B cell (primary cell): Measurements from ENCODE around the gene DLX3. TPM values are rescaled to one million over a fixed set of nuclear protein-coding genes. Genes with fewer than 3 reads are reported as not detected.

Experiments used
- ATAC-seq: fragments of 200-7000 bp; cut with Tn5 transposase; one replicate; pipeline ENCODE4 v1.10.0; 2021; ENCODE audit warnings: low read depth, mild to moderate bottlenecking, moderate number of reproducible peaks, moderate library complexity
- CTCF ChIA-PET: fragments of 350-600 bp; sonication (Branson Sonifier 250); formaldehyde crosslinking; loops from one replicate; lab custom pipeline; 2021; ENCODE audit warnings: antibody characterized with exemption, inconsistent platforms; lab: Charles Lee
- POLR2A ChIA-PET: fragments of 350-600 bp; sonication (Branson Sonifier 250); formaldehyde crosslinking; loops from one replicate; lab custom pipeline; 2021; ENCODE audit warnings: antibody characterized with exemption; lab: Charles Lee
- DNase-seq: peaks from one replicate; pipeline ENCODE4 v3.0.0; 2013
- H2AFZ ChIP-seq: 2 replicates; pipeline ENCODE4 v1.6.1; 2012; ENCODE audit warnings: mild to moderate bottlenecking, low read depth, low read length; ENCODE audit not compliant: insufficient read depth, poor library complexity, severe bottlenecking
- H3K27ac ChIP-seq, 2 donors: 1 replicate in 1 of 2; 2 replicates in 1 of 2; pipeline ENCODE4 v1.5.1; 2012 to 2013; ENCODE audit warnings: low read length in 2 of 2, mild to moderate bottlenecking in 2 of 2, moderate library complexity in 1 of 2
- H3K27me3 ChIP-seq, 4 experiments: fragments of 200-600 bp in 1 of 4; sonication (generic) in 1 of 4; replicated peaks in 1 of 4; 1 replicate in 2 of 4; 2 replicates in 2 of 4; pipeline versions ENCODE4 v1.6.1 to v1.7.0; 2013 to 2016; ENCODE audit warnings: low read length in 3 of 4, mild to moderate bottlenecking in 2 of 4, mixed read lengths in 1 of 4, moderate library complexity in 1 of 4; ENCODE audit not compliant: insufficient read depth in 4 of 4, control insufficient read depth in 3 of 4; ENCODE audit errors: control extremely low read depth in 1 of 4
- H3K36me3 ChIP-seq, 2 experiments: replicated peaks in 1 of 2; 1 replicate in 1 of 2; 2 replicates in 1 of 2; pipeline versions ENCODE4 v1.6.1 to v1.7.1; 2013; ENCODE audit warnings: low read length in 1 of 2; ENCODE audit not compliant: insufficient read depth in 2 of 2, control insufficient read depth in 1 of 2; ENCODE audit errors: control extremely low read depth in 1 of 2, extremely low read depth in 1 of 2
- H3K4me1 ChIP-seq, 2 donors: fragments of 200-600 bp in 1 of 2; sonication (generic) in 1 of 2; 1 replicate in 1 of 2; 2 replicates in 1 of 2; pipeline versions ENCODE4 v1.5.1 to v1.6.1; 2013 to 2017; ENCODE audit warnings: low read length in 2 of 2; ENCODE audit not compliant: control insufficient read depth in 2 of 2, insufficient read depth in 2 of 2
- H3K4me2 ChIP-seq: replicated peaks from 2 replicates; pipeline ENCODE3; 2012; ENCODE audit warnings: mild to moderate bottlenecking, low read depth, low read length; ENCODE audit not compliant: poor library complexity, severe bottlenecking
- H3K4me3 ChIP-seq, 5 experiments: fragments of 200-600 bp in 1 of 5; sonication (generic) in 1 of 5; 1 replicate in 3 of 5; 2 replicates in 2 of 5; pipeline versions ENCODE4 v1.5.1 to v1.7.0; 2011 to 2016; ENCODE audit warnings: low read length in 4 of 5, mild to moderate bottlenecking in 4 of 5, low read depth in 2 of 5, control low read depth in 1 of 5, moderate library complexity in 1 of 5; ENCODE audit not compliant: insufficient read depth in 1 of 5; ENCODE audit errors: control extremely low read depth in 1 of 5, extremely low read depth in 1 of 5
- H3K79me2 ChIP-seq: fragments of 200-600 bp; sonication (generic); one replicate; pipeline ENCODE4 v1.6.0; 2016; ENCODE audit warnings: low read length; ENCODE audit not compliant: control insufficient read depth, insufficient read depth
- H3K9ac ChIP-seq: fragments of 200-600 bp; sonication (generic); 2 replicates; pipeline ENCODE4 v1.6.1; 2017; ENCODE audit warnings: mild to moderate bottlenecking, low read length, moderate library complexity
- H3K9me3 ChIP-seq, 3 donors: one replicate each; pipeline versions ENCODE4 v1.6.1 to v1.7.1; 2013; ENCODE audit warnings: low read length in 2 of 3; ENCODE audit not compliant: control insufficient read depth in 2 of 3, insufficient read depth in 1 of 3; ENCODE audit errors: control extremely low read depth in 1 of 3
- H4K20me1 ChIP-seq: 2 replicates; pipeline ENCODE4 v1.6.0; 2012; ENCODE audit warnings: mild to moderate bottlenecking, low read length; ENCODE audit not compliant: insufficient read depth, control insufficient read depth, poor library complexity, severe bottlenecking
- H3K27ac Mint-ChIP-seq: one replicate; pipeline ENCODE4 v1.8.0; 2021; ENCODE audit warnings: mixed read lengths
- H3K27me3 Mint-ChIP-seq: one replicate; pipeline ENCODE4 v1.8.0; 2021; ENCODE audit warnings: mixed read lengths
- H3K4me1 Mint-ChIP-seq: one replicate; pipeline ENCODE4 v1.8.0; 2021; ENCODE audit warnings: mixed read lengths
- H3K4me3 Mint-ChIP-seq: one replicate; pipeline ENCODE4 v1.8.0; 2021; ENCODE audit warnings: mixed read lengths
- H3K9me3 Mint-ChIP-seq: one replicate; pipeline ENCODE4 v1.8.0; 2022; ENCODE audit warnings: mixed read lengths; ENCODE audit not compliant: insufficient read depth
- EZH2 ChIP-seq: IDR thresholded peaks from 2 replicates; pipeline ENCODE4 v1.6.1; 2012; ENCODE audit warnings: borderline replicate concordance, low read depth, mild to moderate bottlenecking, moderate library complexity, low read length; ENCODE audit not compliant: insufficient read depth, poor library complexity, severe bottlenecking
- WGBS: methylation state at CpG from one replicate; pipeline ENCODE4 v1.1.5; 2013; ENCODE audit warnings: missing lambda C conversion rate; ENCODE audit not compliant: insufficient coverage; 5-methylcytosine and 5-hydroxymethylcytosine counted together
- intact Hi-C: fragments of 100-400 bp; cut with micrococcal nuclease; formaldehyde crosslinking; loops from one replicate; pipeline ENCODE4 v1.10.0; 2022
- polyA plus RNA-seq: library from polyadenylated mRNA; depleted of rRNA; stranded (reverse); fragments of >200 nt; gene quantifications from 2 replicates; pipeline ENCODE4 v1.2.3, GENCODE V29; 2012
- total RNA-seq, 2 donors: library from RNA; stranded (reverse); fragments of 120-200 nt in 1 of 2; gene quantifications; 1 replicate in 1 of 2; 2 replicates in 1 of 2; pipeline versions ENCODE4 v1.2.3 to v1.2.4, GENCODE V29; 2013 to 2022
- TF ChIP-seq, protein P1 (sequence below): fragments of 200-600 bp; IDR thresholded peaks from one replicate; pipeline ENCODE4 v1.8.0; 2022; ENCODE audit warnings: antibody characterized with exemption, mild to moderate bottlenecking

The DLX3 gene
- total and polyA plus RNA-seq, 2 donors (not counting 1 experiment from before 2014, with no cell fraction given) = not detected

DNA sequence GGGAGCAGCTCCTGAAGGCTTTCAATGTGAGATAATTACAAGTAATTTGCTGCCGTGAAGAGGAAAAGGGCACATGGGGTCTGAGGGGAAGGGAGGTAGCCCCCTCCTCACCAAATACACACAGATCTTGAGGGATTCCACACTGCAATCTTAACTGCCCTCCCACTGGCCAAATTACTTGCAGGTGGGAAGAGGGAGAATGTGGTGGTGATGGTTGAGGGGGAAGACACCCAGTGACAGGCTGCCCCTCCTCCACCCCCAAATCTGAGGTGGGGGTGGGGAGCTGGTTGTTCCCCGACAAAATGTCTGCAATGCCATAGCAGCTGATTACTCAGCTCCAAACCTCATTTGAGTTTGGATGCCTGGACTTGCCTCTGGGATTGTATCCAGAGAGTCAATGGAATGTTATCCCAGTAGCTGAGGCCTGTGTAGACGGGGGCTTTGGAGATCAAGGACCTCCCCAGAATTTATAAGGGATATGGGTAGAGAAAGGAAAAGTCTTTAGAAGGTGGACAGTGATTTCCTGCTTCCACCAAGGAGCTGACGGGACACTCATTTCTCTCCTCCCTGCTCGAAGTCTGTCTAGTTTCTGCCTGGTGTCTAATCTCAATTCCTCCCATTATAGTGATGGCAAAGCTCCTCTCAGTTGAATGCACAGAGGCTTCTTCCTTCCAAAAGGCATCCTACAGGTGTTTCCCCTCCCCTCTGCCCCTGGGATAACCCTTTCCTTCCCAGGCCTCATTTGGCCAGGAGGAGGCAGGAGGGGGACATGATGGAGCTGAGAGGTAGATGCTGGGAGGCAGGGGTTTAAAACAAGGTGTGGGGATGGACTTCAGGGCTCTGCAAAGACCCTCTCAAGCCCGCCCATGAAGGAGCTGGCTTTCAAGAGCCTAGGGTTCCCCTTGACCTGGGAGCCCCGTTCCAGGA lies 17.3 kb downstream of the DLX3 start:
- Histone ChIP-seq H3K4me3 (no peak overlapping the region), H3K9ac (no peak overlapping the region), H3K36me3 (no peaks in the 10 kb centered on the region), H3K27ac (no peak overlapping the region), H3K4me1 (peaks cover 3 to 6% of the 10 kb centered on the region in 2 donors), H3K79me2 (no peaks in the 10 kb centered on the region), H4K20me1 (no peaks in the 10 kb centered on the region), H3K4me2 (no peak overlapping the region), H3K27me3 (peaks cover 0 to 60% (median 25%) of the 10 kb centered on the region in 4 experiments), H2AFZ (no peak overlapping the region), H3K9me3 (peaks cover 0 to 4% (median 0%) of the 10 kb centered on the region in 3 donors)
- H3K9me3 Mint-ChIP-seq = no peaks in the 10 kb centered on the region
- H3K4me3 Mint-ChIP-seq = no peak overlapping the region
- DNase-seq (no peak), ATAC-seq (no peak)
- H3K27ac Mint-ChIP-seq = no peak overlapping the region
- H3K27me3 Mint-ChIP-seq = peaks cover 73% of the 10 kb centered on the region
- POLR2A ChIA-PET = no interaction called here
- no peaks in the 10 kb centered on the region for H3K4me1 Mint-ChIP-seq
- intact Hi-C loops = no loop called here
- CTCF ChIA-PET = interaction anchor here (1.2 to 3.0 kb wide), 2 partner anchors 18 to 116 kb away, joined by 3 to 10 read pairs; partner anchors contain the start of gene DLX3
- WGBS = 60% methylated on average over 1 of the region's 7 CpGs
- no peak for TF ChIP-seq EZH2
- TF ChIP-seq, protein P1, sequence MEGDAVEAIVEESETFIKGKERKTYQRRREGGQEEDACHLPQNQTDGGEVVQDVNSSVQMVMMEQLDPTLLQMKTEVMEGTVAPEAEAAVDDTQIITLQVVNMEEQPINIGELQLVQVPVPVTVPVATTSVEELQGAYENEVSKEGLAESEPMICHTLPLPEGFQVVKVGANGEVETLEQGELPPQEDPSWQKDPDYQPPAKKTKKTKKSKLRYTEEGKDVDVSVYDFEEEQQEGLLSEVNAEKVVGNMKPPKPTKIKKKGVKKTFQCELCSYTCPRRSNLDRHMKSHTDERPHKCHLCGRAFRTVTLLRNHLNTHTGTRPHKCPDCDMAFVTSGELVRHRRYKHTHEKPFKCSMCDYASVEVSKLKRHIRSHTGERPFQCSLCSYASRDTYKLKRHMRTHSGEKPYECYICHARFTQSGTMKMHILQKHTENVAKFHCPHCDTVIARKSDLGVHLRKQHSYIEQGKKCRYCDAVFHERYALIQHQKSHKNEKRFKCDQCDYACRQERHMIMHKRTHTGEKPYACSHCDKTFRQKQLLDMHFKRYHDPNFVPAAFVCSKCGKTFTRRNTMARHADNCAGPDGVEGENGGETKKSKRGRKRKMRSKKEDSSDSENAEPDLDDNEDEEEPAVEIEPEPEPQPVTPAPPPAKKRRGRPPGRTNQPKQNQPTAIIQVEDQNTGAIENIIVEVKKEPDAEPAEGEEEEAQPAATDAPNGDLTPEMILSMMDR = no peak

DNA sequence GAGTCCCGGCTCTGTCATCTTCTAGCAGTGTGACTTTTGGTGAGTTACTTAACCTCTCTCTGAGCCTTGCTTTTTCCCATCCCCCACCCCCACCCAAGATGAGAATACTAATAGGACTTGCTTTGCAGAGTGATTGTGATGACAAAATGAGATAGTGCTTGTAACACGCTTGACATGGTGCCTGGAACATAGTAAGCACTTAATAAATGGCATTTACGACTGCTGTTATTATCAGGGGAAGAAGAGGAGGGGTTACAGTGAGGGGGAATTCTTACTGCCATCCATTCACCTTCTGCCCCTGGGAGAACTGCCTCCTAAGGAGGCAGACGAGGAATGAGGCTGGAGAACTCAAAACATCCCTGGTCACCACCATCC lies 18.2 kb downstream of the DLX3 start:
- intact Hi-C loops = no loop called here
- no peak overlapping the region for H3K27ac ChIP-seq
- no peaks in the 10 kb centered on the region for H3K9me3 Mint-ChIP-seq
- no peak overlapping the region for H3K4me3 ChIP-seq
- no peak overlapping the region for H3K27ac Mint-ChIP-seq
- no peaks in the 10 kb centered on the region for H3K36me3 ChIP-seq
- CTCF ChIA-PET = interaction anchor here (1.1 to 1.2 kb wide), 2 partner anchors 20 to 115 kb away, joined by 3 to 5 read pairs; no protein-coding TSS in a partner anchor
- H3K4me1 Mint-ChIP-seq = peaks cover 4% of the 10 kb centered on the region
- no peak overlapping the region for H3K4me2 ChIP-seq
- DNase-seq (no peak), ATAC-seq (no peak)
- H3K4me1 ChIP-seq = peaks cover 12 to 15% of the 10 kb centered on the region in 2 donors
- H3K27me3 Mint-ChIP-seq = peaks cover 71% of the 10 kb centered on the region
- no peaks in the 10 kb centered on the region for H4K20me1 ChIP-seq
- H3K4me3 Mint-ChIP-seq = no peak overlapping the region
- H3K79me2 ChIP-seq = no peaks in the 10 kb centered on the region
- H3K9me3 ChIP-seq = peaks cover 0 to 11% (median 0%) of the 10 kb centered on the region in 3 donors
- TF ChIP-seq, protein P1 = no peak
- TF ChIP-seq EZH2 = no peak
- 80% methylated on average over 1 of the region's 4 CpGs for WGBS
- peaks cover 0 to 64% (median 30%) of the 10 kb centered on the region in 4 experiments for H3K27me3 ChIP-seq
- POLR2A ChIA-PET = no interaction called here
- no peak overlapping the region for H3K9ac ChIP-seq
- no peak overlapping the region for H2AFZ ChIP-seq
